Testis (tissue), 2 donors: ENCODE data around the gene DTL.

Experiments used
- POLR2A ChIP-seq: fragments of 450-650 bp; IDR thresholded peaks from one replicate; pipeline ENCODE4 v1.6.1; 2017; ENCODE audit warnings: antibody characterized with exemption, mild to moderate bottlenecking, moderate library complexity
- TF ChIP-seq, protein P1 (sequence below), 3 experiments: fragments of 450-650 bp in 2 of 3; fragments of 200-600 bp in 1 of 3; sonication (generic) in 1 of 3; IDR thresholded peaks; one replicate each; pipeline ENCODE4 v1.5.1; 2016 to 2019; ENCODE audit warnings: antibody characterized with exemption in 3 of 3, mild to moderate bottlenecking in 2 of 3, moderate library complexity in 1 of 3

- no peak for TF ChIP-seq POLR2A
- TF ChIP-seq, protein P1, sequence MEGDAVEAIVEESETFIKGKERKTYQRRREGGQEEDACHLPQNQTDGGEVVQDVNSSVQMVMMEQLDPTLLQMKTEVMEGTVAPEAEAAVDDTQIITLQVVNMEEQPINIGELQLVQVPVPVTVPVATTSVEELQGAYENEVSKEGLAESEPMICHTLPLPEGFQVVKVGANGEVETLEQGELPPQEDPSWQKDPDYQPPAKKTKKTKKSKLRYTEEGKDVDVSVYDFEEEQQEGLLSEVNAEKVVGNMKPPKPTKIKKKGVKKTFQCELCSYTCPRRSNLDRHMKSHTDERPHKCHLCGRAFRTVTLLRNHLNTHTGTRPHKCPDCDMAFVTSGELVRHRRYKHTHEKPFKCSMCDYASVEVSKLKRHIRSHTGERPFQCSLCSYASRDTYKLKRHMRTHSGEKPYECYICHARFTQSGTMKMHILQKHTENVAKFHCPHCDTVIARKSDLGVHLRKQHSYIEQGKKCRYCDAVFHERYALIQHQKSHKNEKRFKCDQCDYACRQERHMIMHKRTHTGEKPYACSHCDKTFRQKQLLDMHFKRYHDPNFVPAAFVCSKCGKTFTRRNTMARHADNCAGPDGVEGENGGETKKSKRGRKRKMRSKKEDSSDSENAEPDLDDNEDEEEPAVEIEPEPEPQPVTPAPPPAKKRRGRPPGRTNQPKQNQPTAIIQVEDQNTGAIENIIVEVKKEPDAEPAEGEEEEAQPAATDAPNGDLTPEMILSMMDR (IDR thresholded peaks at IDR 0.05), result no peak
Measured at GRCh38 chr1:212142883-212143530, 107.5 kb downstream of the DTL start.
